DND-41 (cell line): ENCODE data around the gene INPP5F.

Experiments used
- ATAC-seq: fragments of 200-7000 bp; cut with Tn5 transposase; 3 replicates; pipeline ENCODE4 v1.9.1; 2021; ENCODE audit warnings: low read depth; ENCODE audit not compliant: insufficient read depth
- DNase-seq: peaks from one replicate; pipeline ENCODE4 v3.0.0-alpha.2; 2020
- H2AFZ ChIP-seq: 2 replicates; pipeline ENCODE4 v1.6.0; 2012; ENCODE audit warnings: low read depth, low read length
- H3K27ac ChIP-seq: 2 replicates; pipeline ENCODE4 v1.5.1; 2012; ENCODE audit warnings: low read length, inconsistent platforms
- H3K27me3 ChIP-seq: fragments of 200-600 bp; sonication (generic); 2 replicates; pipeline ENCODE4 v1.6.0; 2012; ENCODE audit warnings: low read length, mild to moderate bottlenecking, inconsistent platforms; ENCODE audit not compliant: insufficient read depth, poor library complexity
- H3K36me3 ChIP-seq: 2 replicates; pipeline ENCODE4 v1.5.1; 2012; ENCODE audit warnings: low read length, inconsistent platforms; ENCODE audit not compliant: insufficient read depth
- H3K4me1 ChIP-seq: 2 replicates; pipeline ENCODE4 v1.5.1; 2012; ENCODE audit warnings: mild to moderate bottlenecking, low read length; ENCODE audit not compliant: insufficient read depth
- H3K4me2 ChIP-seq: 2 replicates; pipeline ENCODE4 v1.6.0; 2012; ENCODE audit warnings: mild to moderate bottlenecking, moderate library complexity, low read length, inconsistent platforms; ENCODE audit not compliant: insufficient read depth
- H3K4me3 ChIP-seq, 2 experiments: fragments of 200-600 bp in 1 of 2; shearing (Covaris generic) in 1 of 2; 2 replicates each; pipeline ENCODE4 v1.5.1; 2012 to 2016; ENCODE audit warnings: inconsistent platforms in 2 of 2, low read length in 2 of 2, mild to moderate bottlenecking in 2 of 2, low read depth in 1 of 2, moderate library complexity in 1 of 2
- H3K79me2 ChIP-seq: 2 replicates; pipeline ENCODE4 v1.6.0; 2012; ENCODE audit warnings: low read length, inconsistent platforms; ENCODE audit not compliant: insufficient read depth
- H3K9ac ChIP-seq: 2 replicates; pipeline ENCODE4 v1.6.0; 2012; ENCODE audit warnings: low read depth, mild to moderate bottlenecking, inconsistent platforms, low read length, moderate library complexity
- H3K9me3 ChIP-seq: 2 replicates; pipeline ENCODE4 v1.5.1; 2012; ENCODE audit warnings: low read length, moderate library complexity, mild to moderate bottlenecking, inconsistent platforms; ENCODE audit not compliant: insufficient read depth, severe bottlenecking
- H4K20me1 ChIP-seq: 2 replicates; pipeline ENCODE4 v1.6.0; 2012; ENCODE audit warnings: low read length; ENCODE audit not compliant: insufficient read depth
- CTCF ChIP-seq: IDR thresholded peaks from 2 replicates; pipeline ENCODE4 v1.5.1; 2012; ENCODE audit warnings: borderline replicate concordance, low read length, moderate library complexity, mild to moderate bottlenecking; ENCODE audit not compliant: poor library complexity, severe bottlenecking; ENCODE audit errors: extremely low read depth
- EZH2 ChIP-seq: IDR thresholded peaks from 3 replicates; pipeline ENCODE4 v1.6.1; 2012; ENCODE audit warnings: borderline replicate concordance, low read depth, mild to moderate bottlenecking, moderate library complexity, low read length, inconsistent platforms; ENCODE audit not compliant: severe bottlenecking

INPP5F gene

GRCh38 chr10:119754085-119754484 is 28.2 kb downstream of the INPP5F start:
- ATAC-seq = no peak
- Histone ChIP-seq H3K9ac (no peak overlapping the region), H3K9me3 (no peaks in the 10 kb centered on the region), H3K4me2 (no peak overlapping the region), H4K20me1 (peaks cover 2% of the 10 kb centered on the region; the same call in 1 of the 2 replicates), H3K27me3 (no peaks in the 10 kb centered on the region), H3K4me1 (no peaks in the 10 kb centered on the region), H3K79me2 (no peaks in the 10 kb centered on the region), H2AFZ (no peak overlapping the region), H3K36me3 (no peaks in the 10 kb centered on the region), H3K27ac (no peak overlapping the region), H3K4me3 (no peak overlapping the region)
- no peak for TF ChIP-seq EZH2
- no peak for TF ChIP-seq CTCF
- no peak for DNase-seq

GRCh38 chr10:119754936-119755335 is 29.1 kb downstream of the INPP5F start:
- Histone ChIP-seq H4K20me1 (no peaks in the 10 kb centered on the region), H3K27ac (no peak overlapping the region), H3K4me2 (no peak overlapping the region), H3K36me3 (no peaks in the 10 kb centered on the region), H3K9me3 (no peaks in the 10 kb centered on the region), H3K79me2 (no peaks in the 10 kb centered on the region), H3K9ac (no peak overlapping the region), H3K4me1 (no peaks in the 10 kb centered on the region), H3K4me3 (no peak overlapping the region), H2AFZ (no peak overlapping the region), H3K27me3 (no peaks in the 10 kb centered on the region)
- DNase-seq = no peak
- TF ChIP-seq EZH2 = no peak
- TF ChIP-seq CTCF = no peak
- ATAC-seq = no peak

GRCh38 chr10:119755446-119755845 is 29.6 kb downstream of the INPP5F start:
- no peak overlapping the region for H2AFZ ChIP-seq
- H3K4me2 ChIP-seq = no peak overlapping the region
- H3K4me1 ChIP-seq = no peaks in the 10 kb centered on the region
- no peak overlapping the region for H3K9ac ChIP-seq
- H3K9me3 ChIP-seq = no peaks in the 10 kb centered on the region
- H3K27me3 ChIP-seq = no peaks in the 10 kb centered on the region
- TF ChIP-seq EZH2 (no peak), CTCF (no peak)
- no peak overlapping the region for H3K4me3 ChIP-seq
- H3K27ac ChIP-seq = no peak overlapping the region
- no peaks in the 10 kb centered on the region for H3K79me2 ChIP-seq
- no peaks in the 10 kb centered on the region for H4K20me1 ChIP-seq
- no peaks in the 10 kb centered on the region for H3K36me3 ChIP-seq
- ATAC-seq = no peak
- no peak for DNase-seq

GRCh38 chr10:119758448-119759195 is 32.8 kb downstream of the INPP5F start:
- ATAC-seq (no peak), DNase-seq (no peak)
- no peak overlapping the region for H3K4me3 ChIP-seq
- H3K9me3 ChIP-seq = no peaks in the 10 kb centered on the region
- H3K27ac ChIP-seq = no peak overlapping the region
- H3K36me3 ChIP-seq = no peaks in the 10 kb centered on the region
- no peaks in the 10 kb centered on the region for H4K20me1 ChIP-seq
- no peak overlapping the region for H3K9ac ChIP-seq
- no peak overlapping the region for H3K4me2 ChIP-seq
- no peak overlapping the region for H2AFZ ChIP-seq
- TF ChIP-seq CTCF (no peak), EZH2 (no peak)
- no peaks in the 10 kb centered on the region for H3K4me1 ChIP-seq
- no peaks in the 10 kb centered on the region for H3K27me3 ChIP-seq
- H3K79me2 ChIP-seq = no peaks in the 10 kb centered on the region
